H9 (cell line): Measurements from ENCODE around the gene TM4SF20. TPM values are rescaled to one million over a fixed set of nuclear protein-coding genes. Genes with fewer than 3 reads are reported as not detected.

Experiments
- DNase-seq: peaks from one replicate; pipeline ENCODE4 v3.0.0-alpha.2; 2017
- H2AFZ ChIP-seq: one replicate; pipeline ENCODE4 v1.6.1; 2013; ENCODE audit warnings: mild to moderate bottlenecking, low read length, control low read depth, moderate library complexity
- H2AK5ac ChIP-seq: 2 replicates; pipeline ENCODE4 v1.6.1; 2013; ENCODE audit warnings: low read length, control low read depth, mixed read lengths; ENCODE audit not compliant: insufficient read length
- H2BK120ac ChIP-seq: one replicate; pipeline ENCODE4 v1.6.1; 2013; ENCODE audit warnings: low read depth, mild to moderate bottlenecking, low read length, control low read depth, inconsistent platforms; ENCODE audit not compliant: poor library complexity, severe bottlenecking
- H2BK12ac ChIP-seq: 2 replicates; pipeline ENCODE4 v1.6.1; 2013; ENCODE audit warnings: low read length, control low read depth, mixed read lengths, low read depth; ENCODE audit not compliant: insufficient read length
- H2BK15ac ChIP-seq: 2 replicates; pipeline ENCODE4 v1.6.1; 2013; ENCODE audit warnings: low read depth, low read length, control low read depth
- H2BK20ac ChIP-seq: one replicate; pipeline ENCODE4 v1.6.1; 2013; ENCODE audit warnings: low read depth, mild to moderate bottlenecking, low read length, control low read depth, inconsistent platforms; ENCODE audit not compliant: poor library complexity, severe bottlenecking
- H2BK5ac ChIP-seq: 2 replicates; pipeline ENCODE4 v1.6.1; 2013; ENCODE audit warnings: low read length, control low read depth, mixed read lengths; ENCODE audit not compliant: insufficient read length
- H3K14ac ChIP-seq: 2 replicates; pipeline ENCODE4 v1.6.1; 2013; ENCODE audit warnings: low read length, control low read depth; ENCODE audit not compliant: insufficient read depth
- H3K18ac ChIP-seq: 2 replicates; pipeline ENCODE4 v1.6.1; 2013; ENCODE audit warnings: low read depth, mild to moderate bottlenecking, mixed read lengths, low read length, control low read depth; ENCODE audit not compliant: insufficient read length
- H3K23ac ChIP-seq: 2 replicates; pipeline ENCODE4 v1.6.1; 2013; ENCODE audit warnings: low read length, control low read depth, mixed read lengths, low read depth; ENCODE audit not compliant: insufficient read length
- H3K23me2 ChIP-seq: 2 replicates; pipeline ENCODE4 v1.6.1; 2013; ENCODE audit warnings: low read depth, mild to moderate bottlenecking, mixed read lengths, low read length, control low read depth; ENCODE audit not compliant: insufficient read length, poor library complexity, severe bottlenecking
- H3K27ac ChIP-seq: 2 replicates; pipeline ENCODE4 v1.5.1; 2013; ENCODE audit warnings: low read length, control low read depth, mixed read lengths, low read depth; ENCODE audit not compliant: insufficient read length
- H3K27me3 ChIP-seq: 2 replicates; pipeline ENCODE4 v1.6.1; 2013; ENCODE audit warnings: low read length, control low read depth, inconsistent platforms; ENCODE audit not compliant: insufficient read depth
- H3K4ac ChIP-seq: 2 replicates; pipeline ENCODE4 v1.6.1; 2013; ENCODE audit warnings: low read depth, mild to moderate bottlenecking, control low read depth, inconsistent platforms, low read length, moderate library complexity
- H3K4me1 ChIP-seq: 2 replicates; pipeline ENCODE4 v1.6.1; 2013; ENCODE audit warnings: low read length, control low read depth, inconsistent platforms; ENCODE audit not compliant: insufficient read depth
- H3K4me2 ChIP-seq: 2 replicates; pipeline ENCODE4 v1.6.1; 2013; ENCODE audit warnings: low read length, control low read depth, mixed read lengths; ENCODE audit not compliant: insufficient read length, insufficient read depth
- H3K56ac ChIP-seq: 2 replicates; pipeline ENCODE4 v1.6.1; 2013; ENCODE audit warnings: low read depth, mild to moderate bottlenecking, mixed read lengths, low read length, control low read depth; ENCODE audit not compliant: insufficient read length
- H3K79me1 ChIP-seq: 2 replicates; pipeline ENCODE4 v1.6.1; 2013; ENCODE audit warnings: low read depth, mild to moderate bottlenecking, moderate library complexity, low read length, control low read depth, inconsistent platforms; ENCODE audit not compliant: insufficient read depth, poor library complexity, severe bottlenecking
- H3K79me2 ChIP-seq: 2 replicates; pipeline ENCODE4 v1.6.1; 2013; ENCODE audit warnings: low read length, control low read depth, inconsistent platforms; ENCODE audit not compliant: insufficient read depth
- H3K9ac ChIP-seq: 2 replicates; pipeline ENCODE4 v1.6.1; 2013; ENCODE audit warnings: low read length, control low read depth, mixed read lengths; ENCODE audit not compliant: insufficient read length; ENCODE audit errors: extremely low read depth
- H3K9me3 ChIP-seq: one replicate; pipeline ENCODE4 v1.6.1; 2013; ENCODE audit warnings: low read depth, low read length, inconsistent platforms; ENCODE audit not compliant: control insufficient read depth
- H3T11ph ChIP-seq: one replicate; pipeline ENCODE4 v1.6.1; 2013; ENCODE audit warnings: mild to moderate bottlenecking, low read length, control low read depth, inconsistent platforms
- H4K20me1 ChIP-seq: one replicate; pipeline ENCODE4 v1.6.1; 2013; ENCODE audit not compliant: control insufficient read depth, insufficient read length, insufficient read depth
- H4K5ac ChIP-seq: 2 replicates; pipeline ENCODE4 v1.6.1; 2013; ENCODE audit warnings: low read depth, mild to moderate bottlenecking, mixed read lengths, low read length, control low read depth; ENCODE audit not compliant: insufficient read length
- H4K8ac ChIP-seq: replicated peaks from 2 replicates; pipeline ENCODE4 v1.6.1; 2013; ENCODE audit warnings: low read length, control low read depth, mixed read lengths, low read depth; ENCODE audit not compliant: insufficient read length
- H4K91ac ChIP-seq: 2 replicates; pipeline ENCODE4 v1.6.1; 2013; ENCODE audit warnings: low read depth, mild to moderate bottlenecking, moderate library complexity, mixed read lengths, low read length, control low read depth; ENCODE audit not compliant: insufficient read length
- H3K27ac Mint-ChIP-seq, 3 experiments: 2 replicates in 2 of 3; 3 replicates in 1 of 3; pipeline ENCODE4 v1.8.0; 2020 to 2021; ENCODE audit warnings: mixed read lengths in 3 of 3, mild to moderate bottlenecking in 1 of 3, moderate library complexity in 1 of 3
- H3K27me3 Mint-ChIP-seq: 2 replicates; pipeline ENCODE4 v1.8.0; 2021; ENCODE audit warnings: low read depth, mild to moderate bottlenecking, moderate library complexity, mixed read lengths
- H3K36me3 Mint-ChIP-seq, 3 experiments: 2 replicates in 2 of 3; 3 replicates in 1 of 3; pipeline ENCODE4 v1.8.0; 2020 to 2021; ENCODE audit warnings: low read depth in 3 of 3, mixed read lengths in 3 of 3; ENCODE audit not compliant: insufficient read depth in 1 of 3
- H3K4me1 Mint-ChIP-seq, 2 experiments: 2 replicates each; pipeline ENCODE4 v1.8.0; 2020; ENCODE audit warnings: mixed read lengths in 2 of 2
- H3K4me3 Mint-ChIP-seq, 2 experiments: 2 replicates in 1 of 2; 3 replicates in 1 of 2; pipeline ENCODE4 v1.8.0; 2020 to 2021; ENCODE audit warnings: mild to moderate bottlenecking in 2 of 2, mixed read lengths in 2 of 2, moderate library complexity in 1 of 2
- H3K9me3 Mint-ChIP-seq, 2 experiments: 2 replicates in 1 of 2; 3 replicates in 1 of 2; pipeline ENCODE4 v1.8.0; 2020; ENCODE audit warnings: mild to moderate bottlenecking in 2 of 2, mixed read lengths in 2 of 2, moderate library complexity in 1 of 2
- CTCF ChIP-seq: fragments of 200-600 bp; sonication (generic); conservative IDR thresholded peaks from 3 replicates; pipeline ENCODE4 v1.8.0; 2021; ENCODE audit warnings: antibody characterized with exemption, mild to moderate bottlenecking
- WGBS: extraction: QIAGEN DNeasy Blood & Tissue Kit; methylation state at CpG from one replicate; pipeline ENCODE4 v1.1.7; 2013; ENCODE audit warnings: missing lambda C conversion rate, low lambda C conversion rate, mixed read lengths; ENCODE audit not compliant: insufficient read length; ENCODE audit errors: extremely low coverage; 5-methylcytosine and 5-hydroxymethylcytosine counted together
- total RNA-seq: library from RNA; stranded (reverse); gene quantifications from 2 replicates; pipeline ENCODE4 v1.2.1, GENCODE V29; 2021

The TM4SF20 gene
- total RNA-seq, 1 experiment from 2014 or later, result not detected

- H3K9me3 ChIP-seq, result no peaks in the 10 kb centered on the region
- no peak overlapping the region for H3K27ac ChIP-seq
- H2BK20ac ChIP-seq, result no peak overlapping the region
- H3T11ph ChIP-seq, result no peak overlapping the region
- no peak overlapping the region for H3K23ac ChIP-seq
- H3K27me3 ChIP-seq, result no peaks in the 10 kb centered on the region
- no CpG with 5 or more reads among the region's 5 CpGs for WGBS
- no peaks in the 10 kb centered on the region for H3K27me3 Mint-ChIP-seq
- no peak overlapping the region for H3K4ac ChIP-seq
- no peak overlapping the region for H3K27ac Mint-ChIP-seq
- no peak overlapping the region for H3K14ac ChIP-seq
- H4K8ac ChIP-seq, result no peak overlapping the region
- no peak overlapping the region for H2BK5ac ChIP-seq
- H3K4me1 Mint-ChIP-seq, result no peaks in the 10 kb centered on the region
- TF ChIP-seq CTCF, result no peak
- H3K4me1 ChIP-seq, result no peaks in the 10 kb centered on the region
- H3K79me1 ChIP-seq, result no peaks in the 10 kb centered on the region
- no peak overlapping the region for H3K56ac ChIP-seq
- no peak overlapping the region for H2BK120ac ChIP-seq
- H4K20me1 ChIP-seq, result no peaks in the 10 kb centered on the region
- no peaks in the 10 kb centered on the region for H3K23me2 ChIP-seq
- H2BK12ac ChIP-seq, result no peak overlapping the region
- no peak overlapping the region for H4K91ac ChIP-seq
- H3K4me2 ChIP-seq, result no peak overlapping the region
- no peak overlapping the region for H2BK15ac ChIP-seq
- no peak for DNase-seq
- H3K36me3 Mint-ChIP-seq, result peaks cover 0 to 35% (median 25%) of the 10 kb centered on the region in 3 experiments; a peak in 5 of 7 replicates
- no peaks in the 10 kb centered on the region for H3K79me2 ChIP-seq
- no peaks in the 10 kb centered on the region for H3K9me3 Mint-ChIP-seq
- no peak overlapping the region for H3K9ac ChIP-seq
- no peak overlapping the region for H3K4me3 Mint-ChIP-seq
- H4K5ac ChIP-seq, result no peak overlapping the region
- no peak overlapping the region for H3K18ac ChIP-seq
- H2AFZ ChIP-seq, result no peak overlapping the region
- H2AK5ac ChIP-seq, result no peak overlapping the region
These were observed 18.8 kb downstream of the TM4SF20 start for GRCh38 chr2:227360351-227360750.
